ENCODE measurements around the gene ZNRF1. TPM values are rescaled to one million over a fixed set of nuclear protein-coding genes. Genes with fewer than 3 reads are reported as not detected.

ZNRF1 gene
- 79.8 TPM for polyA plus RNA-seq (2013)

DNA sequence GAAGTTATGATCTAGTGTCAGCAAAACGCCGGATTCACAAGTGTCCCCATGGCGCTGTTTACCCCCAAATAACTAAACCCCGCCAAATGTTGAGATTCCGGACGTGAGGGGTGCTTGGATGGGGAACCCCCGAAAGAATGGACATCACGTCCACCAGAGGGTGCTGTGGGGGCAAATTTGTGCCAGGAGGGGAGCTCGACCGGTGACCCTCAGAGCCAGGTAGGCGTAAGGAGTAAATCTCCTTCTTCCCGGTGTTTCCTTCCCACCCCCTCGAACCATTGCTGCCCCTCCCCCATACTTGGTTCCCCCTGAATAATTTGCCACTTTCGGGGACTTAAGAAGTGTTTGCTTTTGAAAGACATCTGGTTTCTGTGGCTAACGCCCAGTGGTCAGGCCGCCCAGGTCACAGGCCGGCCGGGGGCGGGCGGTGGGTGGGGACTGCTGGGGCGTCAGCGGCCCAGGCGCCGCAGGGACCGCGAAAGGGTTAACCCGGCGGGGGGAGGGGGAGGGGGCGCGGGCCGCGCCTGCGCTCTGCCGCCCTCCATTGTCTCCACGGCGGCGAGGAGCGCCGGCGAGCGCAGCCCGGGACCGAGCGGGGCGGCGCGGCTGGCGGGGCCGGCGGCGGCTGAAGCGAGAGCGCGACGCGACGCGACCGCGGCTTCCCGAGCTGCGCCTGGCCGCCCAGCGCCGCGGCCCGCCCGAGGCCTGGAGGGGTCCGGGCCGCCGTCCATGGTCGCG is at the start of gene ZNRF1:
TSS of gene ZNRF1 (plus strand) at position 544 of the 738 bp plus-strand sequence. CDS start 648 bp downstream, outside the sequence.
- no peaks in the 10 kb centered on the region for H3K27me3 ChIP-seq (replicated peaks in 2 of 5; ENCODE audit: control insufficient read depth in 4 of 5, insufficient read depth in 5 of 5, low read length in 4 of 5)
- H3K9me3 ChIP-seq (ENCODE audit: control extremely low read depth in 1 of 5, control insufficient read depth in 4 of 5, insufficient read depth in 2 of 5, low read depth in 1 of 5, low read length in 4 of 5), result no peaks in the 10 kb centered on the region
- peaks cover 0 to 25% (median 7%) of the 10 kb centered on the region in 4 experiments for H3K36me3 ChIP-seq (ENCODE audit: control insufficient read depth in 4 of 4, insufficient read depth in 4 of 4, low read length in 3 of 4)
- peak within 1 kb of the TSS; percentile 86 to 100 (median 93) for H3K4me3 ChIP-seq (ENCODE audit: control insufficient read depth in 1 of 7, extremely low read depth in 1 of 7, insufficient read depth in 4 of 7, low read depth in 2 of 7, low read length in 6 of 7)
- CTCF ChIA-PET, result interaction anchor here (0.7 to 6.7 kb wide), 27 partner anchors 8 to 131 kb away, joined by 3 to 105 read pairs (median 5); partner anchors contain the start of gene WDR59
- peak within 1 kb of the TSS; percentile 57 to 85 for H3K27ac ChIP-seq (ENCODE audit: insufficient read depth in 1 of 2, low read depth in 1 of 2, low read length in 2 of 2, poor library complexity in 1 of 2, severe bottlenecking in 2 of 2)
- WGBS (ENCODE audit: insufficient coverage), result 0% methylated on average over 53 of the region's 73 CpGs
- DNase-seq, result peak; percentile 91 to 95 (median 94)
- peaks cover 19 to 53% (median 32%) of the 10 kb centered on the region in 4 experiments for H3K4me1 ChIP-seq (ENCODE audit: control extremely low read depth in 1 of 4, control insufficient read depth in 4 of 4, insufficient read depth in 4 of 4, low read length in 3 of 4)
- POLR2A ChIA-PET, result interaction anchor here (0.6 to 1.8 kb wide), 8 partner anchors 13 to 112 kb away, joined by 3 to 27 read pairs (median 4); partner anchors contain the start of gene WDR59

DNA sequence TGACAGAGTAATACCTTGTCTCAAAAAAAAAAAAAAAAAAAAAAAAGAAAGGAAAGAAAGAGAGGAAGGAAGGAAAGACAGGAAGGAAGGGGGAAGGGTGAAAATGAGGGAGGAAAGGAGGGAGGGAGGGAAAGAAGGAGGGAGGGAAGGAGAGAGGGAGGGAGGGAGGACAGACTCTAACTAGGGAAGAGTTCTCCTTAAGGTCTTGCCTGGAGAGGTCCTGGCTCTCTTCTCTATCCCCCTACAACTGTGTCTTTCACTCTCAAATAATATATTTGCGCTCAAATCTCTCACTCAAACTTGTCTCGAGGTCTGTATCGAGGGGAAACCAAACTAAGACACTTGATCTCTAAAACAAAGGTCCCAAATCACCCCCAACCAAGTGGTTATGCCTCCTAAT is 49.5 kb upstream of the ZNRF1 start:
- Histone ChIP-seq H3K9me3 (ENCODE audit: control extremely low read depth in 1 of 5, control insufficient read depth in 4 of 5, insufficient read depth in 2 of 5, low read depth in 1 of 5, low read length in 4 of 5) (no peaks in the 10 kb centered on the region), H3K4me1 (ENCODE audit: control extremely low read depth in 1 of 4, control insufficient read depth in 4 of 4, insufficient read depth in 4 of 4, low read length in 3 of 4) (no peaks in the 10 kb centered on the region), H3K36me3 (ENCODE audit: control insufficient read depth in 4 of 4, insufficient read depth in 4 of 4, low read length in 3 of 4) (peaks cover 4 to 69% (median 38%) of the 10 kb centered on the region in 4 experiments), H3K27ac (ENCODE audit: insufficient read depth in 1 of 2, low read depth in 1 of 2, low read length in 2 of 2, poor library complexity in 1 of 2, severe bottlenecking in 2 of 2) (no peak overlapping the region), H3K4me3 (ENCODE audit: control insufficient read depth in 1 of 7, extremely low read depth in 1 of 7, insufficient read depth in 4 of 7, low read depth in 2 of 7, low read length in 6 of 7) (no peak overlapping the region), H3K27me3 (replicated peaks in 2 of 5; ENCODE audit: control insufficient read depth in 4 of 5, insufficient read depth in 5 of 5, low read length in 4 of 5) (no peaks in the 10 kb centered on the region)
- 100% methylated on average over 2 of the region's 3 CpGs for WGBS (ENCODE audit: insufficient coverage)
- ChIA-PET CTCF (interaction anchor here (2.5 kb wide), 1 partner anchor 8 kb away, joined by 6 read pairs; no protein-coding TSS in a partner anchor), POLR2A (no interaction called here)
- DNase-seq, result no peak

GRCh38 chr16:74950511-74950910 is 48.3 kb upstream of the ZNRF1 start:
- 100% methylated on average over 7 of the region's 7 CpGs for WGBS (ENCODE audit: insufficient coverage)
- no peaks in the 10 kb centered on the region for H3K4me1 ChIP-seq (ENCODE audit: control extremely low read depth in 1 of 4, control insufficient read depth in 4 of 4, insufficient read depth in 4 of 4, low read length in 3 of 4)
- H3K9me3 ChIP-seq (ENCODE audit: control extremely low read depth in 1 of 5, control insufficient read depth in 4 of 5, insufficient read depth in 2 of 5, low read depth in 1 of 5, low read length in 4 of 5), result peaks cover 0 to 2% (median 0%) of the 10 kb centered on the region in 5 experiments
- ChIA-PET CTCF (interaction anchor here (1.1 to 2.5 kb wide), 2 partner anchors 10 to 27 kb away, joined by 3 to 6 read pairs; no protein-coding TSS in a partner anchor), POLR2A (no interaction called here)
- no peaks in the 10 kb centered on the region for H3K27me3 ChIP-seq (replicated peaks in 2 of 5; ENCODE audit: control insufficient read depth in 4 of 5, insufficient read depth in 5 of 5, low read length in 4 of 5)
- no peak overlapping the region for H3K27ac ChIP-seq (ENCODE audit: insufficient read depth in 1 of 2, low read depth in 1 of 2, low read length in 2 of 2, poor library complexity in 1 of 2, severe bottlenecking in 2 of 2)
- no peak overlapping the region for H3K4me3 ChIP-seq (ENCODE audit: control insufficient read depth in 1 of 7, extremely low read depth in 1 of 7, insufficient read depth in 4 of 7, low read depth in 2 of 7, low read length in 6 of 7)
- H3K36me3 ChIP-seq (ENCODE audit: control insufficient read depth in 4 of 4, insufficient read depth in 4 of 4, low read length in 3 of 4), result peaks cover 5 to 73% (median 46%) of the 10 kb centered on the region in 4 experiments
- no peak for DNase-seq

DNA sequence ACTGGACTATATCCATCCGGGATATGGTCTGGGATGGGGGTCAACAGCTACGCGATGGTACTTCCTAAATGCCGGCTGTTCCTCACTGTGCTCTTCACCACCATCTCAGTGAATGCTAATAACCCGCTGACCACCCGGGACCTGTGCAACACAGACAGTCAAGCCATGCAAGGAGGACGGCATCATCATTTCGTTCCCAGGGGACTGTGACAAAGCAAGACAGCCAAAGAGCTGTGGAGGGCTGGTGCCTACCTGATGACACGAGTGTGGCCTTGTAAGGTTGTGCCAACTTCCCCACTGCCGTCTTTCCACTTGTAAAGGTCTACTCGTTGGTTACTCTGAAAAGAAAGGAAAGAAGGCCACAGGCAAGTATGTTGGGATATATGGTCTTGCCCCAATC is 47.6 kb upstream of the ZNRF1 start:
- Histone ChIP-seq H3K9me3 (ENCODE audit: control extremely low read depth in 1 of 5, control insufficient read depth in 4 of 5, insufficient read depth in 2 of 5, low read depth in 1 of 5, low read length in 4 of 5) (peaks cover 0 to 2% (median 0%) of the 10 kb centered on the region in 5 experiments), H3K36me3 (ENCODE audit: control insufficient read depth in 4 of 4, insufficient read depth in 4 of 4, low read length in 3 of 4) (peaks cover 8 to 76% (median 51%) of the 10 kb centered on the region in 4 experiments), H3K27ac (ENCODE audit: insufficient read depth in 1 of 2, low read depth in 1 of 2, low read length in 2 of 2, poor library complexity in 1 of 2, severe bottlenecking in 2 of 2) (no peak overlapping the region), H3K4me1 (ENCODE audit: control extremely low read depth in 1 of 4, control insufficient read depth in 4 of 4, insufficient read depth in 4 of 4, low read length in 3 of 4) (no peaks in the 10 kb centered on the region), H3K4me3 (ENCODE audit: control insufficient read depth in 1 of 7, extremely low read depth in 1 of 7, insufficient read depth in 4 of 7, low read depth in 2 of 7, low read length in 6 of 7) (no peak overlapping the region), H3K27me3 (replicated peaks in 2 of 5; ENCODE audit: control insufficient read depth in 4 of 5, insufficient read depth in 5 of 5, low read length in 4 of 5) (no peaks in the 10 kb centered on the region)
- CTCF ChIA-PET, result interaction anchor here (1.1 to 2.5 kb wide), 2 partner anchors 10 to 28 kb away, joined by 3 to 6 read pairs; no protein-coding TSS in a partner anchor
- DNase-seq, result no peak
- POLR2A ChIA-PET, result no interaction called here
- WGBS (ENCODE audit: insufficient coverage), result 95% methylated on average over 11 of the region's 11 CpGs

DNA sequence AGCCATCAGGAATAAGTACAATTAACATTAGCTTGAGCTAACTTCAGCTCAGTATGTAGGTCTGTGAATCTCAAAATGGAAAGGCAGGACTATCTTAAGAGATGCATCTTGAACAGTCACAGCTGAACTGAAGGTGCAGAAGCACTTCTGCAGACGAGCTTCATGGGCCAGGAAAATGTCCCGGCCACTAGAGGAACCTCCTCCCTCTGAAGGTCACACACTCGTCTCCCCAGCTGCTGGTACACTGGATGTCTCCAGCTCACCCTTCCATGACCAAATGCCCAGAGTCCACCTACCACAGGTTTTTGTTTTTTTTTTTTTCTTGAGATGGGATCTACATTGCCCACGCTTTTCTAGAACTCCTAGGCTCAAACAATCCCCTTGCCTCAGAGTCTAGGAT is 47.1 kb upstream of the ZNRF1 start:
- Histone ChIP-seq H3K27ac (ENCODE audit: insufficient read depth in 1 of 2, low read depth in 1 of 2, low read length in 2 of 2, poor library complexity in 1 of 2, severe bottlenecking in 2 of 2) (no peak overlapping the region), H3K4me1 (ENCODE audit: control extremely low read depth in 1 of 4, control insufficient read depth in 4 of 4, insufficient read depth in 4 of 4, low read length in 3 of 4) (no peaks in the 10 kb centered on the region), H3K27me3 (replicated peaks in 2 of 5; ENCODE audit: control insufficient read depth in 4 of 5, insufficient read depth in 5 of 5, low read length in 4 of 5) (no peaks in the 10 kb centered on the region), H3K36me3 (ENCODE audit: control insufficient read depth in 4 of 4, insufficient read depth in 4 of 4, low read length in 3 of 4) (peaks cover 9 to 75% (median 53%) of the 10 kb centered on the region in 4 experiments), H3K9me3 (ENCODE audit: control extremely low read depth in 1 of 5, control insufficient read depth in 4 of 5, insufficient read depth in 2 of 5, low read depth in 1 of 5, low read length in 4 of 5) (peaks cover 0 to 2% (median 0%) of the 10 kb centered on the region in 5 experiments), H3K4me3 (ENCODE audit: control insufficient read depth in 1 of 7, extremely low read depth in 1 of 7, insufficient read depth in 4 of 7, low read depth in 2 of 7, low read length in 6 of 7) (no peak overlapping the region)
- WGBS (ENCODE audit: insufficient coverage), result 93% methylated on average over 2 of the region's 4 CpGs
- POLR2A ChIA-PET, result no interaction called here
- CTCF ChIA-PET, result interaction anchor here (1.1 kb wide), 1 partner anchor 29 kb away, joined by 3 read pairs; no protein-coding TSS in a partner anchor
- no peak for DNase-seq

- Histone ChIP-seq H3K9me3 (ENCODE audit: control extremely low read depth in 1 of 5, control insufficient read depth in 4 of 5, insufficient read depth in 2 of 5, low read depth in 1 of 5, low read length in 4 of 5) (peaks cover 0 to 2% (median 0%) of the 10 kb centered on the region in 5 experiments), H3K27me3 (replicated peaks in 2 of 5; ENCODE audit: control insufficient read depth in 4 of 5, insufficient read depth in 5 of 5, low read length in 4 of 5) (no peaks in the 10 kb centered on the region), H3K27ac (ENCODE audit: insufficient read depth in 1 of 2, low read depth in 1 of 2, low read length in 2 of 2, poor library complexity in 1 of 2, severe bottlenecking in 2 of 2) (no peak overlapping the region), H3K4me1 (ENCODE audit: control extremely low read depth in 1 of 4, control insufficient read depth in 4 of 4, insufficient read depth in 4 of 4, low read length in 3 of 4) (no peaks in the 10 kb centered on the region), H3K4me3 (ENCODE audit: control insufficient read depth in 1 of 7, extremely low read depth in 1 of 7, insufficient read depth in 4 of 7, low read depth in 2 of 7, low read length in 6 of 7) (no peak overlapping the region), H3K36me3 (ENCODE audit: control insufficient read depth in 4 of 4, insufficient read depth in 4 of 4, low read length in 3 of 4) (peaks cover 11 to 63% (median 51%) of the 10 kb centered on the region in 4 experiments)
- WGBS (ENCODE audit: insufficient coverage), result 100% methylated on average over 4 of the region's 4 CpGs
- CTCF ChIA-PET, result no interaction called here
- no peak for DNase-seq
- POLR2A ChIA-PET, result no interaction called here
Measured at GRCh38 chr16:74954763-74955162, 44.1 kb upstream of the ZNRF1 start.

DNA sequence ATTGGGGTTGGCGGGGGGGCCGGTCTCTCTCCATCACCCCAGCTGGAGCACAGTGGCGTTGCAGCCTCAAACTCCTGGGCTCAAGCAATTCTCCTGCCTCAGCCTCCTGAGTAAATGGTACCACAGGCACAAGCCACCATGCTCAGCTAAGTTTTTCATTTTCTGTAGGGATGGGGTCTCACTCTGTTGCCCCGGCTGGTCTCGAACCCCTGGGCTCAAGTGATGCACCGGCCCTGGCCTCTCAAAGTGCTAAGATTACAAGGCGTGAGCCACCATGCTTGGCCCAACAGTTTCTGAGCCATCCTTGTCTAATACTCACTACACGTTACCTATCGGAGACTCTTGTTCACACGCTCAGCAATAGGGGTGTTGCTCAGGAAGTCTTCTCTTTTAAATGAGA is 25.5 kb upstream of the ZNRF1 start:
- Histone ChIP-seq H3K9me3 (ENCODE audit: control extremely low read depth in 1 of 5, control insufficient read depth in 4 of 5, insufficient read depth in 2 of 5, low read depth in 1 of 5, low read length in 4 of 5) (no peaks in the 10 kb centered on the region), H3K36me3 (ENCODE audit: control insufficient read depth in 4 of 4, insufficient read depth in 4 of 4, low read length in 3 of 4) (peaks cover 2 to 7% (median 5%) of the 10 kb centered on the region in 4 experiments), H3K4me1 (ENCODE audit: control extremely low read depth in 1 of 4, control insufficient read depth in 4 of 4, insufficient read depth in 4 of 4, low read length in 3 of 4) (no peaks in the 10 kb centered on the region), H3K27me3 (replicated peaks in 2 of 5; ENCODE audit: control insufficient read depth in 4 of 5, insufficient read depth in 5 of 5, low read length in 4 of 5) (no peaks in the 10 kb centered on the region), H3K27ac (ENCODE audit: insufficient read depth in 1 of 2, low read depth in 1 of 2, low read length in 2 of 2, poor library complexity in 1 of 2, severe bottlenecking in 2 of 2) (no peak overlapping the region), H3K4me3 (ENCODE audit: control insufficient read depth in 1 of 7, extremely low read depth in 1 of 7, insufficient read depth in 4 of 7, low read depth in 2 of 7, low read length in 6 of 7) (no peak overlapping the region)
- DNase-seq, result peak in 1 of 3 donors; percentile 23
- ChIA-PET CTCF (no interaction called here), POLR2A (no interaction called here)
- WGBS (ENCODE audit: insufficient coverage), result 94% methylated on average over 8 of the region's 10 CpGs
